Calu3 (cell line): ENCODE measurements around the gene MTARC2. TPM values are rescaled to one million over a fixed set of nuclear protein-coding genes. Genes with fewer than 3 reads are reported as not detected.

ENCODE experiments used
- BruUV-seq: library from RNA; stranded (reverse); fragments of 400-500 nt; replicated peaks from 2 replicates; lab custom pipeline; 2021; lab: Mats Ljungman, UMichigan
- CTCF ChIA-PET: fragments of 300-600 bp; sonication (Branson Sonifier 250); formaldehyde crosslinking; loops from one replicate; lab custom pipeline; 2022; ENCODE audit warnings: antibody characterized with exemption; lab: Charles Lee
- DNase-seq: peaks from one replicate; pipeline ENCODE4 v3.0.0; 2022
- H3K27ac Mint-ChIP-seq: one replicate; pipeline ENCODE4 v1.8.0; 2022; ENCODE audit warnings: mixed read lengths; ENCODE audit not compliant: unreplicated experiment
- H3K27me3 Mint-ChIP-seq: one replicate; pipeline ENCODE4 v1.8.0; 2022; ENCODE audit warnings: mixed read lengths; ENCODE audit not compliant: unreplicated experiment
- H3K36me3 Mint-ChIP-seq: one replicate; pipeline ENCODE4 v1.8.0; 2022; ENCODE audit warnings: mild to moderate bottlenecking, moderate library complexity, mixed read lengths; ENCODE audit not compliant: insufficient read depth, unreplicated experiment
- H3K4me1 Mint-ChIP-seq: one replicate; pipeline ENCODE4 v1.8.0; 2022; ENCODE audit warnings: mild to moderate bottlenecking, low read depth, mixed read lengths; ENCODE audit not compliant: unreplicated experiment
- H3K4me3 Mint-ChIP-seq: one replicate; pipeline ENCODE4 v1.8.0; 2022; ENCODE audit warnings: mild to moderate bottlenecking, low read depth, moderate library complexity, mixed read lengths; ENCODE audit not compliant: unreplicated experiment
- H3K9me3 Mint-ChIP-seq: one replicate; pipeline ENCODE4 v1.8.0; 2022; ENCODE audit warnings: low read depth, mixed read lengths; ENCODE audit not compliant: unreplicated experiment
- intact Hi-C: fragments of 100-400 bp; cut with micrococcal nuclease; formaldehyde crosslinking; loops from one replicate; pipeline ENCODE4 v1.10.0; 2022; ENCODE audit not compliant: unreplicated experiment
- total RNA-seq: library from RNA; stranded (reverse); gene quantifications from 2 replicates; pipeline ENCODE4 v1.2.3, GENCODE V29; 2022
- TF ChIP-seq, protein P1 (sequence below): fragments of 200-600 bp; IDR thresholded peaks from one replicate; pipeline ENCODE4 v1.8.0; 2022; ENCODE audit warnings: antibody characterized with exemption; ENCODE audit not compliant: unreplicated experiment

Gene MTARC2
- total RNA-seq, 1 experiment from 2014 or later: 16.4 TPM

DNA sequence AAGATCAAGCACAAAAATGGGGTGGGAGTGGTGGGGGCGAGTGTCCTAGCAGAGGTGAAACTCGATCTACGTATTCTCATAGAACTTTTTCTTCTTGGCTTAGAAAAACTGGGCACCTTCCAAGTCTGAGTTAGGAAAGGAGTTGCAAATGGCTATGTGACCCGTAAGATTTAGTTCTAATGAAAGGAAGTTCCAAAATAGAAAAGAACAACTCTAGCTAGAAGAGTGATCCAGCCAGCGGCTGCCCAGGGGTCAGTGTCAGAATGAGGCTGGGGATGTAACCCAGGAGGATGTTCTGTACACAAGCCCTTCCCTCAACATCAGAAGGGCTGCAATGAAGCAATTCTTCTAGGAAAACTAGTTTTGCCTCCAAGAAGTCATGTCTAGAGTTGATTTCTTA, 43.8 kb downstream of the MTARC2 start:
- no peak overlapping the region for H3K4me3 Mint-ChIP-seq
- H3K27ac Mint-ChIP-seq: no peak overlapping the region
- no TSS peak for BruUV-seq
- peaks cover 18% of the 10 kb centered on the region for H3K36me3 Mint-ChIP-seq
- peaks cover 18% of the 10 kb centered on the region for H3K4me1 Mint-ChIP-seq
- H3K27me3 Mint-ChIP-seq: no peaks in the 10 kb centered on the region
- TF ChIP-seq, protein P1, sequence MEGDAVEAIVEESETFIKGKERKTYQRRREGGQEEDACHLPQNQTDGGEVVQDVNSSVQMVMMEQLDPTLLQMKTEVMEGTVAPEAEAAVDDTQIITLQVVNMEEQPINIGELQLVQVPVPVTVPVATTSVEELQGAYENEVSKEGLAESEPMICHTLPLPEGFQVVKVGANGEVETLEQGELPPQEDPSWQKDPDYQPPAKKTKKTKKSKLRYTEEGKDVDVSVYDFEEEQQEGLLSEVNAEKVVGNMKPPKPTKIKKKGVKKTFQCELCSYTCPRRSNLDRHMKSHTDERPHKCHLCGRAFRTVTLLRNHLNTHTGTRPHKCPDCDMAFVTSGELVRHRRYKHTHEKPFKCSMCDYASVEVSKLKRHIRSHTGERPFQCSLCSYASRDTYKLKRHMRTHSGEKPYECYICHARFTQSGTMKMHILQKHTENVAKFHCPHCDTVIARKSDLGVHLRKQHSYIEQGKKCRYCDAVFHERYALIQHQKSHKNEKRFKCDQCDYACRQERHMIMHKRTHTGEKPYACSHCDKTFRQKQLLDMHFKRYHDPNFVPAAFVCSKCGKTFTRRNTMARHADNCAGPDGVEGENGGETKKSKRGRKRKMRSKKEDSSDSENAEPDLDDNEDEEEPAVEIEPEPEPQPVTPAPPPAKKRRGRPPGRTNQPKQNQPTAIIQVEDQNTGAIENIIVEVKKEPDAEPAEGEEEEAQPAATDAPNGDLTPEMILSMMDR: no peak
- intact Hi-C loops: no loop called here
- DNase-seq: no peak
- no peaks in the 10 kb centered on the region for H3K9me3 Mint-ChIP-seq
- CTCF ChIA-PET: no interaction called here

DNA sequence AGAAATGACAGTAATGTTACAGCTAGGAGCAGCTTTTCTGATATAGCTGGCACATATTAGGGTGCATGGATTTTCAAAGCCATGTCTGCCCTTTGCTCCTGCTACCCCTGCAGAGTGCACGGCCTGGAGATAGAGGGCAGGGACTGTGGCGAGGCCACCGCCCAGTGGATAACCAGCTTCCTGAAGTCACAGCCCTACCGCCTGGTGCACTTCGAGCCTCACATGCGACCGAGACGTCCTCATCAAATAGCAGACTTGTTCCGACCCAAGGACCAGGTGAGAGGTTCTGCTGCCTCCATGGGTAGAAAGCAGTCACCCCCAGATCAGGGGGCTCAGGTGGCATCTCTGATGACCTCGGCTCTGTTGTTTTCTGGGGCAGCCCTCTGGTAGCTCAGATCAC, 48.4 kb downstream of the MTARC2 start:
- H3K27me3 Mint-ChIP-seq: no peaks in the 10 kb centered on the region
- DNase-seq: no peak
- peaks cover 4% of the 10 kb centered on the region for H3K36me3 Mint-ChIP-seq
- no TSS peak for BruUV-seq
- intact Hi-C loops: no loop called here
- H3K4me1 Mint-ChIP-seq: no peaks in the 10 kb centered on the region
- TF ChIP-seq, protein P1: no peak
- no peak overlapping the region for H3K4me3 Mint-ChIP-seq
- CTCF ChIA-PET: no interaction called here
- no peaks in the 10 kb centered on the region for H3K9me3 Mint-ChIP-seq
- no peak overlapping the region for H3K27ac Mint-ChIP-seq

DNA sequence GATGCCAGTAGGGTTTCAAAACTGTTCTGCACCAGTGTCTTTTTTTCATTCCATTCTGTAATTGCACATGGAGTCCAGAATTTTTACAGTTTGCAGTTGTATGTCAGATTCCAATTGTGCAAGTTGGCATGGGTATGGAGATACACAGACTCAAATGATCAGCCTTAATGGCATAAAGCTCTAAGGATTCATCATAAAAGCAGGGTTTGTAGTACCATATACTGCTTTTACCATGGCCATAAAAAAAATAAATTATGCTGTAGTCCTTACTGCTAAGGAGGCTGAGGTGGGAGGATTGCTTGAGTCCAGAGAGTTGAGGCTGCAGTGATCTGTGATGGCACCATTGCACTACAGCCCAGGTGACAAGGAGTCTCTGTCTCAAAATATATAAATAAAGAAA, 48.9 kb downstream of the MTARC2 start:
- H3K27me3 Mint-ChIP-seq: no peaks in the 10 kb centered on the region
- peaks cover 4% of the 10 kb centered on the region for H3K36me3 Mint-ChIP-seq
- H3K27ac Mint-ChIP-seq: no peak overlapping the region
- no TSS peak for BruUV-seq
- intact Hi-C loops: no loop called here
- TF ChIP-seq, protein P1: no peak
- no peaks in the 10 kb centered on the region for H3K4me1 Mint-ChIP-seq
- CTCF ChIA-PET: no interaction called here
- no peak overlapping the region for H3K4me3 Mint-ChIP-seq
- no peak for DNase-seq
- H3K9me3 Mint-ChIP-seq: no peaks in the 10 kb centered on the region

DNA sequence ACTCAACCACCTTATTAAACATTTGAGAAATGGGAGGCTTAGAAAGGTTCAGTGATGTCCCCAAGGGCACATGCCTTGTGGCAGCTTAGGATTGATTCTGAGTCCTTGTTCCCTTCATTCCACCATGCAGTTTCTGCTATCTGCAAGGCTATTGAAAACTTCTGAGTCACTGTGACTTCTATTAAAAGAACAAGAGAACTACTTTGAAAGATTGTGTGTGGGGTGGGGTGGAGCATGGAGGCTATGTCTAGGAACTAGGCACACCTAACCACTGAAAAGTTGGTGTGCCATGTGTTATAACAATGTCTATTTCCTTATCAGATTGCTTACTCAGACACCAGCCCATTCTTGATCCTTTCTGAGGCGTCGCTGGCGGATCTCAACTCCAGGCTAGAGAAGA, 49.4 kb downstream of the MTARC2 start:
- no peaks in the 10 kb centered on the region for H3K9me3 Mint-ChIP-seq
- H3K27ac Mint-ChIP-seq: no peak overlapping the region
- no peak for DNase-seq
- H3K36me3 Mint-ChIP-seq: peaks cover 4% of the 10 kb centered on the region
- no peaks in the 10 kb centered on the region for H3K4me1 Mint-ChIP-seq
- H3K27me3 Mint-ChIP-seq: no peaks in the 10 kb centered on the region
- TF ChIP-seq, protein P1: no peak
- BruUV-seq: no TSS peak
- CTCF ChIA-PET: no interaction called here
- H3K4me3 Mint-ChIP-seq: no peak overlapping the region
- intact Hi-C loops: no loop called here

DNA sequence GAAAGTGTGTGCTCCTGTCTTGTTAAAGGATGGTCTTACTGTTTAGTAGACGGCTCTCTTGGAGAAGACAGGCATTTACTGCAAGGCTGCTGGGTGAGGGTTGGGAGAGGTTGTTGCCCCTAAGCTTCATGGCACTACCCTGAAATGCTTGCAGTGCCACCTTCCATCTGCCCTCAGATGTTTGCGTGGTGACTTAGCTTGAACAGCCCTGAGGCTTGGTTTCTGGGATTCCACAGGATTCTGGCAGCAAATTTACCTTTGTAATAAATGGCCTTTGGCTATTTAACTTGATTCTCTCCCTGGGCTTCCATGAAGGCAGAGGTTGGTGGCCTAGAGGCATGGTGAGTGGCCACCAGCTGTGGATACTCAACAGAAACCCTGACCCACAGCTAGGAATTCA, 50.2 kb downstream of the MTARC2 start:
- no peak for DNase-seq
- CTCF ChIA-PET: no interaction called here

More for the DNA sequence above, 50.2 kb downstream of the MTARC2 start:
- Mint-ChIP-seq H3K27ac (no peak overlapping the region), H3K4me3 (no peak overlapping the region), H3K36me3 (peaks cover 4% of the 10 kb centered on the region), H3K27me3 (no peaks in the 10 kb centered on the region), H3K4me1 (no peaks in the 10 kb centered on the region), H3K9me3 (no peaks in the 10 kb centered on the region)
- TF ChIP-seq, protein P1: no peak
- no TSS peak for BruUV-seq
- intact Hi-C loops: no loop called here
